GM19351 (cell line): ENCODE data around the gene NOVA2.

Source experiments
- ATAC-seq: cut with Tn5 transposase; IDR thresholded peaks from one replicate; pipeline ENCODE4 v1.9.1; 2021; ENCODE audit warnings: mild to moderate bottlenecking, moderate library complexity; ENCODE audit not compliant: unreplicated experiment

Gene NOVA2

GRCh38 chr19:45967246-45967645 is 6.4 kb downstream of the NOVA2 start:
- no peak for ATAC-seq

- ATAC-seq, result no peak
Observed at GRCh38 chr19:45962021-45962420, 11.6 kb downstream of the NOVA2 start.

- ATAC-seq, result no peak
Observed at GRCh38 chr19:45960595-45961235, 12.9 kb downstream of the NOVA2 start.

- no peak for ATAC-seq
Observed at GRCh38 chr19:45959517-45960025, 14.1 kb downstream of the NOVA2 start.

- no peak for ATAC-seq
Observed at GRCh38 chr19:45958769-45959516, 14.7 kb downstream of the NOVA2 start.

GRCh38 chr19:45958320-45958719 is 15.3 kb downstream of the NOVA2 start:
- ATAC-seq, result no peak

GRCh38 chr19:45955905-45956608 is 17.6 kb downstream of the NOVA2 start:
- ATAC-seq, result no peak

- ATAC-seq, result no peak
Observed at GRCh38 chr19:45954156-45954555, 19.5 kb downstream of the NOVA2 start.

- ATAC-seq, result no peak
Observed at GRCh38 chr19:45953676-45954075, 20.0 kb downstream of the NOVA2 start.

GRCh38 chr19:45952686-45953505 is 20.8 kb downstream of the NOVA2 start:
- no peak for ATAC-seq

- ATAC-seq, result no peak
Observed at GRCh38 chr19:45952341-45952685, 21.4 kb downstream of the NOVA2 start.

- ATAC-seq, result no peak
Observed at GRCh38 chr19:45947926-45948325, 25.7 kb downstream of the NOVA2 start.

GRCh38 chr19:45940515-45940805 is 33.2 kb downstream of the NOVA2 start:
- no peak for ATAC-seq

- no peak for ATAC-seq
Observed at GRCh38 chr19:45939792-45940514, 33.7 kb downstream of the NOVA2 start.

GRCh38 chr19:45938733-45939319 is 34.8 kb downstream of the NOVA2 start:
- ATAC-seq, result no peak

- ATAC-seq, result no peak
Observed at GRCh38 chr19:45935267-45935666, 38.4 kb downstream of the NOVA2 start.

- no peak for ATAC-seq
Observed at GRCh38 chr19:45934551-45935230, 39.0 kb downstream of the NOVA2 start.

- no peak for ATAC-seq
Observed at GRCh38 chr19:45933759-45934158, 39.9 kb downstream of the NOVA2 start.

GRCh38 chr19:45931055-45931454 is 42.6 kb downstream of the NOVA2 start:
- ATAC-seq, result no peak

- ATAC-seq, result no peak
Observed at GRCh38 chr19:45929247-45929646, 44.4 kb downstream of the NOVA2 start.
